HEK293T (cell line): ENCODE data around the gene TSPAN5.

Experiments used
- CTCF ChIA-PET: fragments of 350-600 bp; formaldehyde crosslinking; extraction: SDS; loops from one replicate; lab custom pipeline; 2021; ENCODE audit warnings: antibody characterized with exemption, inconsistent platforms; lab: Yijun Ruan, JAX
- POLR2A ChIA-PET: fragments of 350-600 bp; formaldehyde crosslinking; extraction: SDS; loops from one replicate; lab custom pipeline; 2020; ENCODE audit warnings: antibody characterized with exemption, inconsistent platforms; lab: Yijun Ruan, JAX
- DNase-seq: peaks from one replicate; pipeline ENCODE4 v3.0.0; 2012; ENCODE audit warnings: mixed read lengths; ENCODE audit errors: extremely low spot score
- ARNT ChIP-seq: fragments of 450-650 bp; IDR thresholded peaks from 2 replicates; pipeline ENCODE4 v1.6.1; 2017; ENCODE audit warnings: mild to moderate bottlenecking
- BHLHE40 ChIP-seq: fragments of 450-650 bp; IDR thresholded peaks from 2 replicates; pipeline ENCODE4 v1.6.1; 2016; ENCODE audit warnings: mild to moderate bottlenecking, moderate library complexity, borderline replicate concordance
- CTBP1 ChIP-seq: fragments of 450-650 bp; IDR thresholded peaks from 2 replicates; pipeline ENCODE4 v1.6.1; 2016; ENCODE audit warnings: borderline replicate concordance
- ELF4 ChIP-seq: fragments of 450-650 bp; IDR thresholded peaks from 2 replicates; pipeline ENCODE4 v1.6.1; 2017; ENCODE audit warnings: antibody characterized with exemption
- FOXA1 ChIP-seq: fragments of 450-650 bp; IDR thresholded peaks from 2 replicates; pipeline ENCODE4 v1.6.1; 2016; ENCODE audit warnings: mild to moderate bottlenecking
- FOXK2 ChIP-seq: fragments of 450-650 bp; IDR thresholded peaks from 2 replicates; pipeline ENCODE4 v1.6.1; 2016; ENCODE audit warnings: mild to moderate bottlenecking
- FOXM1 ChIP-seq: fragments of 450-650 bp; IDR thresholded peaks from 2 replicates; pipeline ENCODE4 v1.6.1; 2017; ENCODE audit warnings: mild to moderate bottlenecking, borderline replicate concordance
- HDGF ChIP-seq: fragments of 450-650 bp; IDR thresholded peaks from 2 replicates; pipeline ENCODE4 v1.6.1; 2017; ENCODE audit warnings: antibody characterized with exemption, borderline replicate concordance
- L3MBTL2 ChIP-seq: fragments of 450-650 bp; conservative IDR thresholded peaks from 2 replicates; pipeline ENCODE4 v1.6.1; 2016; ENCODE audit warnings: mild to moderate bottlenecking
- LEF1 ChIP-seq: fragments of 450-650 bp; IDR thresholded peaks from 2 replicates; pipeline ENCODE4 v1.6.1; 2017; ENCODE audit warnings: mild to moderate bottlenecking, borderline replicate concordance
- NFRKB ChIP-seq: fragments of 450-650 bp; IDR thresholded peaks from 2 replicates; pipeline ENCODE4 v1.6.1; 2016; ENCODE audit warnings: mild to moderate bottlenecking, moderate library complexity
- SP1 ChIP-seq: fragments of 450-650 bp; IDR thresholded peaks from 2 replicates; pipeline ENCODE4 v1.6.1; 2017
- SUZ12 ChIP-seq: fragments of 450-650 bp; IDR thresholded peaks from 2 replicates; pipeline ENCODE4 v1.6.1; 2016; ENCODE audit warnings: mild to moderate bottlenecking
- TARDBP ChIP-seq: fragments of 450-650 bp; IDR thresholded peaks from 2 replicates; pipeline ENCODE4 v1.6.1; 2016
- ZNF384 ChIP-seq: fragments of 450-650 bp; IDR thresholded peaks from 2 replicates; pipeline ENCODE4 v1.6.1; 2016
- TF ChIP-seq, protein P1 (sequence below): fragments of 450-650 bp; IDR thresholded peaks from 2 replicates; pipeline ENCODE4 v1.6.1; 2016

The TSPAN5 gene

DNA sequence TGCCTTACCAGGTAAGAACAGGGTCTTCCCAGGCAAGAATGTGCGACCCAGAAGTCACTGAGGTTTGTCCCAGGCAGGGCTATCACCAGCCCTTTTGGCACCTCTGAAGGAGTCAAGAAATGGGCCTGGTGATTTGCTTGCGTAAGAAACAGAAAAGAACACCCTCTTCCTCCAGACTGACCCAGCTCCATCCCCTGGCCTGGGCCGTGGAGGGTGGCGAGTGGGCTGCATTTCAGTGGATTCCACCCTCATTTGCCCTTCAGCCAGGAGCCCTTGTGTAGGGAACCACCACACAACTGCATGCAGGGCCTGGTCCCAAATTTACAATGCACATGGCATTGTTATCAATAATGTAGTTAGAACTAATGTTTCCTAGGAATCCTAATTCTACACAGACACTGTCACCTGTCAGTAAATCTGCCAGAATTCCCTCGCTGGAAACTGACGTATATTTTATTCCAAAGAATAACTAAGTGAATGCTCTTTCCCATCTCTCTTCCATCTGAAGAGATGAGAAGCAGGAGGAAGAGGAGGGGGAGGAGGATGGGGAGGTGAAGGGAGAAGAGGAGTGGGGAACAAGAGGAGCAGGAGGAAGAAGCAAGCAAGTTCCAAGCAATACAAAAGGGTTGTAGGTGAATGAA is 46.6 kb downstream of the TSPAN5 start:
- TF ChIP-seq ELF4 (no peak), CTBP1 (no peak)
- ChIA-PET CTCF (no interaction called here), POLR2A (no interaction called here)
- no peak for DNase-seq

DNA sequence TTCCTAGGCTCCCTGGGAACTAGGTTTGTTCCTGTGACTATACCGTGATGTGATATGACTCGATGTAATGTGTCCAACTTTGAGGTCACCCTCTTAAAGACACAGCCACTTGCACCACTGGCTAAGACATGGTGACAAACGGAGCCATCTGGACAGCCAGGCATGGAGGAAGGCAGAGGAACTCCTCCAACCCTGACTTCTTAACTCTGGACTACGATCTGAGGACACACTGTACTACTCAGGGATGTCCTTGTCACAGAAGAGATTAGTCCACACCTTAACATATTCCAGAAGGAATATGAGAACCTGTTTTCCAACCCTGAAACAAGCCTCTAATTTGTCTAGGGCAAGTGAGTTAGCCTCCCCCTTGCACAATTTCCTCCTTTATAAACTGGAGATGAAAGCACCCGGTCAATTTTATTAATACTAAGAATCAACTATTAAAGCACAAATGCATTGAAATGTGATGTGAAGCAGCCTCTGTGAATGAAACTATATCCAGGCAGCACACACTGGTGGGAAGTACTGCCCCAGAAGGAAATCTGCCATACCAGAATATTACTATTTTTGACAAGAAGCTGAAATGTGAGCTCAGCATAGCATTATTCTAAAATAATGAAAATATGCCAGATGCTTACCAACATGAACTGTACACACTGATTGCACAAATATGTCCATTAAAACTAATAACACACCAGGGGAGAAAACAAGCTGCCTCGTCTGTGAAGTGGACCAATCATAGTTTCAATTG is 47.3 kb downstream of the TSPAN5 start:
- TF ChIP-seq HDGF (no peak), NFRKB (no peak), FOXM1 (no peak), SP1 (no peak), CTBP1 (no peak), L3MBTL2 (no peak), BHLHE40 (no peak), ZNF384 (no peak)
- POLR2A ChIA-PET = no interaction called here
- DNase-seq = no peak
- CTCF ChIA-PET = no interaction called here

DNA sequence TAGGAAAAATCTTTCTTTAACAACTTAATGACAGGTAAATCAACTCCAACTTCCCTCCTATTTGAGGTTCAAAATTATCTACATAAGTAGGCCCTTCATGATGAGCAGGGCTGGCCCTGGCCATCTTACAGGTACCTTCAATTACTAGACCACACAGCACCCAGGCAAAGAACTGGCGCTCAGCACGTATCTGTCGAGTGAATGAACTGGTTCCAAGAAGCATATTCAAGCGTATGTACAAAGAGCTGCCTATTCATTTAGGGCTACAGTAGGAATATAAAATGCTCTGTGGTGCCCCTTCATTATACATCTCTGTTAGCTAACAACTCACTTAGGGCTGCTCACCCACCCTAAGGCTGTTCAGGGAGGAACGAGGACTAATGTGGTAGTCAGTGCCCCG is 48.0 kb downstream of the TSPAN5 start:
- ChIA-PET POLR2A (interaction anchor here (1.0 kb wide), 1 partner anchor 48 kb away, joined by 4 read pairs; the partner anchor contains the start of gene TSPAN5), CTCF (no interaction called here)
- no peak for DNase-seq
- TF ChIP-seq ARNT (no peak), SUZ12 (no peak), TARDBP (no peak), L3MBTL2 (no peak), FOXK2 (no peak), NFRKB (no peak), FOXM1 (no peak), CTBP1 (no peak), BHLHE40 (no peak), ZNF384 (no peak), SP1 (no peak), LEF1 (no peak), ELF4 (no peak), HDGF (no peak), FOXA1 (no peak)
- TF ChIP-seq, protein P1, sequence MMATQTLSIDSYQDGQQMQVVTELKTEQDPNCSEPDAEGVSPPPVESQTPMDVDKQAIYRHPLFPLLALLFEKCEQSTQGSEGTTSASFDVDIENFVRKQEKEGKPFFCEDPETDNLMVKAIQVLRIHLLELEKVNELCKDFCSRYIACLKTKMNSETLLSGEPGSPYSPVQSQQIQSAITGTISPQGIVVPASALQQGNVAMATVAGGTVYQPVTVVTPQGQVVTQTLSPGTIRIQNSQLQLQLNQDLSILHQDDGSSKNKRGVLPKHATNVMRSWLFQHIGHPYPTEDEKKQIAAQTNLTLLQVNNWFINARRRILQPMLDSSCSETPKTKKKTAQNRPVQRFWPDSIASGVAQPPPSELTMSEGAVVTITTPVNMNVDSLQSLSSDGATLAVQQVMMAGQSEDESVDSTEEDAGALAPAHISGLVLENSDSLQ = no peak

DNA sequence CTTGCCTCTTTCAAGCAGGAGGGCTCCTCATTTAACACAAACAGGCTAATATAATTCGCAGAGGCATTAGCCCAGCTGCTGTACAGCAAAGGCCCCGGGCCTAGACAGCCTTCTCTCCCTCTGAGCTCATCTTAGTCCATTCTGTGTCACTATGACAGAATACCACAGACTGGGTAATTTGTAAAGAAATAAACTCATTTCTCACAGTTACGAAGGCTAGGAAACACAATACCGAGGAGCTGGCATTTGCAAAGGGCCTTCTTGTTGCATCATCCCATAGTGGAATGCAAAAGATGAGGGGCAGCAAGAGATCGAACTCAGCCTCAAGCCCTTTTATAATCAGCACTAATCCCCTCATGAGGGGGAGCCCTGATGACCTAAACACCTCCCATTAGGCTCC is 48.5 kb downstream of the TSPAN5 start:
- ChIA-PET POLR2A (interaction anchor here (1.0 kb wide), 1 partner anchor 48 kb away, joined by 4 read pairs; the partner anchor contains the start of gene TSPAN5), CTCF (no interaction called here)
- DNase-seq = no peak
- TF ChIP-seq CTBP1 (no peak), LEF1 (no peak)

DNA sequence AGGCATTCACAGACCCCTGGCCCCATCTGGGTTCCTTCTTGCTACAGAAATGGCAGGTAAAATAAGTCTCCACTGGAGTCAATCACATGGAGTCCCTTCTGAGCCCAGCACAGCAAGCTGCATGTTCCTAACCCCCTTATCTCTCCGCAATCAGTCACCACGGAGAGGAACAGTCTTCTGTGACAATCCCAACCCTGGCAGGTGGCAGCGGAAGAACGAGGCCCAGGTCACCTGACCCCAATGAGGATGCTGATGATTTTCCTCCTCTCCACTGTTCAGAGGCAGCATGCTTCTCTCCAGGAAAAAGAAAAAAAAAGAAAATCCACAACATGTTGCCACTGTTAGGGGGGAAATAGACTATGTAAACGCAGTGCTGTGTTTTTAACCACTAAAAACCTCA is 50.1 kb downstream of the TSPAN5 start:
- CTCF ChIA-PET = no interaction called here
- no peak for DNase-seq
- TF ChIP-seq FOXM1 (no peak), ARNT (no peak)
- POLR2A ChIA-PET = no interaction called here

DNA sequence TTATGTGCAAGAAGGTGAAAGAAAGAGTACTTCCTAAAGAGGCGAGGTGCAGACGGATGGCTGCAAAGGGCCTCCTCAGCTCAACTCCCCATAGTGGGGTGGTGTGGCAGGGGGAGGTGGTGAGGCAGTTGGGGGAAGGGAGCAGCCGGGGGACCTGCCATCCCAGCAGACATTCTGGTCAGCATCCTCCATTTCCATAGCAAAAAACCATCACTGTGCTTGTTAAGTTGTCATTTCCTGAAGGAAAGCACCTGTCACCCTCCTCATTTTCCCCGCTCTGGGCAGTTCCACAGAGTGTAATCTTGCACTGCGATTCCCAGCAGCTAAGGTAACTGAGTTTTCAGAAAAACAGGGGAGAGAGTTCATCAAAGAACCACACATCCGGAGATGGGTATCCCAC is 51.5 kb downstream of the TSPAN5 start:
- ChIA-PET CTCF (no interaction called here), POLR2A (no interaction called here)
- TF ChIP-seq FOXK2 (no peak), TARDBP (no peak), ELF4 (no peak), L3MBTL2 (no peak), FOXA1 (no peak), BHLHE40 (no peak), LEF1 (no peak), SP1 (no peak), ARNT (no peak), NFRKB (no peak), ZNF384 (no peak), CTBP1 (no peak)
- no peak for DNase-seq

DNA sequence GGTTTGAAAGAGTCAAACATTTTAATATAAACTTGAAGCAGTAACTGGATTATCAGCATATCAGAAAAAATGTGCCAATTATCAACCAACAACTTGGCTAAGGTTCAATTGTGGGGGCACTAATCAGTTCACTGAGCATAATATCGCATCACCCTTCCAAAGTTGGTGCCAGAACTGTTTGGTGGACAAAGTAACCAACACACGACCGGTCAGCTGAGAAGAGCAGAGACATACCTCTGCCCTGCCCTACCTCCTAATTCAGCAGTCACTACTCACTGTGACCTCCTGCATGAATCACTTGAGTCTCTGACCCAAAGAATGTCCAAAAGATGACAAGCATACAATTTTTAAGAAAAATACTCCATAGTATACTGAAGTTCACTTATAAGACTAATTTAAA is 53.2 kb downstream of the TSPAN5 start:
- no peak for DNase-seq
- ChIA-PET POLR2A (no interaction called here), CTCF (no interaction called here)
- no peak for TF ChIP-seq BHLHE40
- TF ChIP-seq FOXA1 = no peak

DNA sequence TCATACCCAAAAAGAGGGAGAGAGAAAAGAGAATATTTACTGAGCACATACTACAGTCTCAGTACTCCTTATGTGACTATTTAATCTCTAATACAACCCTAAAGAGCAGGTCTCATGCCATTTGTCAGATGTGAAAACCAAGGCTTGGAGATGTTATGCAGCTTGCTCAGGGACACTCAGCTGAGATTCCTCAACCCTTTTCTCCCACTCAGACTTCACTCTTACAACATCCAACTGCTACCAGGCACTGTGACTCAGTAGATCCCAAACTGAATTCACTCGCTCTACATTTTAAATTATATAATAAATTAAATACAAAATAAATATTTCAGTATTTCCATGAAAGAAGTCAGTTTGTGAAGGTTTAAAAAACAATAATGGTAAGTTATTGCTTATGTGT is 53.7 kb downstream of the TSPAN5 start:
- ChIA-PET CTCF (no interaction called here), POLR2A (no interaction called here)
- TF ChIP-seq LEF1 (no peak), NFRKB (no peak), HDGF (no peak), CTBP1 (no peak), ELF4 (no peak), TARDBP (no peak), SP1 (no peak), BHLHE40 (no peak), FOXK2 (no peak), ZNF384 (no peak)
- TF ChIP-seq, protein P1 = no peak
- no peak for DNase-seq
